Hepatocyte (in vitro differentiated cells): Measurements from ENCODE around the gene TRMT1. TPM values are rescaled to one million over a fixed set of nuclear protein-coding genes. Genes with fewer than 3 reads are reported as not detected.

Experiments
- DNase-seq: peaks from one replicate; pipeline ENCODE4 v3.0.0-alpha.2; 2016; ENCODE audit warnings: low spot score
- H2AFZ ChIP-seq: fragments of 200-600 bp; sonication (generic); 2 replicates; pipeline ENCODE4 v1.6.0; 2016; ENCODE audit warnings: antibody characterized with exemption, mild to moderate bottlenecking
- H3K27ac ChIP-seq: fragments of 200-600 bp; sonication (generic); 2 replicates; pipeline ENCODE4 v1.5.1; 2016; ENCODE audit warnings: mild to moderate bottlenecking
- H3K27me3 ChIP-seq: fragments of 200-600 bp; sonication (generic); 2 replicates; pipeline ENCODE4 v1.6.1; 2016
- H3K36me3 ChIP-seq: fragments of 200-600 bp; sonication (generic); replicated peaks from 2 replicates; pipeline ENCODE4 v1.5.1; 2016; ENCODE audit warnings: low read depth; ENCODE audit not compliant: insufficient read depth
- H3K4me1 ChIP-seq: fragments of 200-600 bp; sonication (generic); 2 replicates; pipeline ENCODE4 v1.5.1; 2016; ENCODE audit warnings: mild to moderate bottlenecking, moderate library complexity; ENCODE audit not compliant: insufficient read depth
- H3K4me2 ChIP-seq: fragments of 200-600 bp; sonication (generic); 2 replicates; pipeline ENCODE4 v1.6.0; 2016
- H3K4me3 ChIP-seq: fragments of 200-600 bp; sonication (generic); 2 replicates; pipeline ENCODE4 v1.5.1; 2016; ENCODE audit warnings: mild to moderate bottlenecking
- H3K79me2 ChIP-seq: fragments of 200-600 bp; sonication (generic); 2 replicates; pipeline ENCODE4 v1.6.0; 2017; ENCODE audit warnings: mild to moderate bottlenecking
- H3K9me2 ChIP-seq: fragments of 200-600 bp; sonication (generic); replicated peaks from 2 replicates; pipeline ENCODE4 v1.6.0; 2017; ENCODE audit warnings: mild to moderate bottlenecking; ENCODE audit not compliant: insufficient read depth
- H3K9me3 ChIP-seq: fragments of 200-600 bp; sonication (generic); 2 replicates; pipeline ENCODE4 v1.5.1; 2016; ENCODE audit warnings: low read depth, mild to moderate bottlenecking
- H4K20me1 ChIP-seq: fragments of 200-600 bp; sonication (generic); 2 replicates; pipeline ENCODE4 v1.6.0; 2016; ENCODE audit warnings: mild to moderate bottlenecking; ENCODE audit not compliant: insufficient read depth, poor library complexity, severe bottlenecking
- CTCF ChIP-seq: fragments of 200-600 bp; sonication (generic); IDR thresholded peaks from 2 replicates; pipeline ENCODE4 v1.5.1; 2016; ENCODE audit warnings: antibody characterized with exemption, mild to moderate bottlenecking; ENCODE audit not compliant: poor library complexity
- EZH2 ChIP-seq: fragments of 200-600 bp; sonication (generic); IDR thresholded peaks from 2 replicates; pipeline ENCODE4 v1.6.1; 2016; ENCODE audit warnings: antibody characterized with exemption, mild to moderate bottlenecking, borderline replicate concordance
- EZH2phosphoT487 ChIP-seq: fragments of 200-600 bp; sonication (generic); IDR thresholded peaks from one replicate; pipeline ENCODE4 v1.6.1; 2018; ENCODE audit warnings: antibody characterized with exemption, mild to moderate bottlenecking, low read depth, moderate library complexity; ENCODE audit not compliant: unreplicated experiment, severe bottlenecking
- WGBS: methylation state at CpG from one replicate; pipeline ENCODE4 v1.1.6; 2016; ENCODE audit warnings: low lambda C conversion rate; ENCODE audit errors: missing lambda C conversion rate; 5-methylcytosine and 5-hydroxymethylcytosine counted together
- polyA plus RNA-seq: library from polyadenylated mRNA; unstranded; fragments of >200 nt; fragmentation: Nextera tagmentation; extraction: Ambion mirVana; gene quantifications from 2 replicates; pipeline ENCODE4 v1.2.1, GENCODE V29; 2016
- total RNA-seq: library from RNA; depleted of rRNA; stranded (reverse); fragments of >200 nt; gene quantifications from 2 replicates; pipeline ENCODE4 v1.2.3, GENCODE V29; 2014

Gene TRMT1
- total and polyA plus RNA-seq, 2 experiments from 2014 or later = 31.2 to 33.4 TPM

GRCh38 chr19:13082192-13083007 lies 34.1 kb downstream of the TRMT1 start:
- DNase-seq = peak; percentile 67
- Histone ChIP-seq H3K9me3 (no peaks in the 10 kb centered on the region), H3K4me1 (peaks cover 40% of the 10 kb centered on the region), H3K36me3 (no peaks in the 10 kb centered on the region), H3K4me2 (no peak overlapping the region), H3K79me2 (no peaks in the 10 kb centered on the region), H3K27ac (peak overlapping the region; percentile 25), H3K4me3 (no peak overlapping the region), H2AFZ (no peak overlapping the region), H3K27me3 (peaks cover 3% of the 10 kb centered on the region), H3K9me2 (no peaks in the 10 kb centered on the region), H4K20me1 (no peaks in the 10 kb centered on the region)
- 34% methylated on average over 13 of the region's 14 CpGs for WGBS
- TF ChIP-seq CTCF = peak; percentile 42
- no peak for TF ChIP-seq EZH2
- no peak for TF ChIP-seq EZH2phosphoT487

GRCh38 chr19:13079542-13079986 lies 37.0 kb downstream of the TRMT1 start:
- DNase-seq = peak; percentile 80
- Histone ChIP-seq H3K9me2 (no peaks in the 10 kb centered on the region), H2AFZ (no peak overlapping the region), H4K20me1 (no peaks in the 10 kb centered on the region), H3K27ac (peak overlapping the region; percentile 88), H3K36me3 (no peaks in the 10 kb centered on the region), H3K4me2 (peak overlapping the region; percentile 55), H3K27me3 (peaks cover 4% of the 10 kb centered on the region), H3K4me1 (peaks cover 53% of the 10 kb centered on the region), H3K79me2 (no peaks in the 10 kb centered on the region), H3K9me3 (no peaks in the 10 kb centered on the region), H3K4me3 (no peak overlapping the region)
- 50% methylated on average over 14 of the region's 16 CpGs for WGBS
- no peak for TF ChIP-seq EZH2
- TF ChIP-seq EZH2phosphoT487 = no peak

- no peak for DNase-seq
- TF ChIP-seq EZH2 (no peak), CTCF (peak; percentile 11)
- Histone ChIP-seq H2AFZ (no peak overlapping the region), H3K36me3 (no peaks in the 10 kb centered on the region), H4K20me1 (no peaks in the 10 kb centered on the region), H3K79me2 (no peaks in the 10 kb centered on the region), H3K4me1 (peaks cover 53% of the 10 kb centered on the region), H3K9me2 (no peaks in the 10 kb centered on the region), H3K27me3 (peaks cover 4% of the 10 kb centered on the region), H3K4me2 (peak overlapping the region; percentile 55), H3K9me3 (no peaks in the 10 kb centered on the region), H3K27ac (peak overlapping the region; percentile 88), H3K4me3 (no peak overlapping the region)
- WGBS = 75% methylated on average over 12 of the region's 12 CpGs
Observed at GRCh38 chr19:13078897-13079541, 37.5 kb downstream of the TRMT1 start.

GRCh38 chr19:13078381-13078780 lies 38.2 kb downstream of the TRMT1 start:
- Histone ChIP-seq H3K9me2 (no peaks in the 10 kb centered on the region), H3K79me2 (no peaks in the 10 kb centered on the region), H4K20me1 (no peaks in the 10 kb centered on the region), H3K36me3 (no peaks in the 10 kb centered on the region), H3K4me2 (peak overlapping the region; percentile 55), H3K4me1 (peaks cover 53% of the 10 kb centered on the region), H3K27me3 (peaks cover 4% of the 10 kb centered on the region), H3K9me3 (no peaks in the 10 kb centered on the region), H3K27ac (peak overlapping the region; percentile 88), H2AFZ (no peak overlapping the region), H3K4me3 (no peak overlapping the region)
- 77% methylated on average over 9 of the region's 10 CpGs for WGBS
- TF ChIP-seq CTCF (no peak), EZH2phosphoT487 (no peak), EZH2 (no peak)
- no peak for DNase-seq
